WI38 (cell line): ENCODE data around the gene STMN1.
A peak's percentile ranks its signal among the peaks of the same experiment; 100 is the strongest.

ENCODE experiments used
- H3K4me3 ChIP-seq: 2 replicates; pipeline ENCODE4 v1.5.1; 2011; ENCODE audit warnings: low read depth, mild to moderate bottlenecking, control low read depth, low read length
- CTCF ChIP-seq: IDR thresholded peaks from 2 replicates; pipeline ENCODE4 v1.5.1; 2012; ENCODE audit warnings: low read depth, mild to moderate bottlenecking, control low read depth, low read length

The STMN1 gene

GRCh38 chr1:25908161-25908560, 1.9 kb upstream of the STMN1 start:
- no peak for TF ChIP-seq CTCF
- no peak overlapping the region for H3K4me3 ChIP-seq

GRCh38 chr1:25907601-25908000, 1.4 kb upstream of the STMN1 start:
- no peak overlapping the region for H3K4me3 ChIP-seq
- no peak for TF ChIP-seq CTCF

GRCh38 chr1:25906644-25907300, 553 bp upstream of the STMN1 start:
- TF ChIP-seq CTCF, result no peak
- H3K4me3 ChIP-seq, result peak overlapping the region; percentile 77

- H3K4me3 ChIP-seq, result peak overlapping the region; percentile 77
- TF ChIP-seq CTCF, result no peak
Observed at GRCh38 chr1:25904943-25905679, 1.1 kb downstream of the STMN1 start.

- H3K4me3 ChIP-seq, result peak overlapping the region; percentile 77
Observed at GRCh38 chr1:25903986-25904385, 2.2 kb downstream of the STMN1 start.

GRCh38 chr1:25902462-25902861, 3.8 kb downstream of the STMN1 start:
- no peak for TF ChIP-seq CTCF
- H3K4me3 ChIP-seq, result no peak overlapping the region

More at GRCh38 chr1:25903986-25904385, 2.2 kb downstream of the STMN1 start:
- TF ChIP-seq CTCF, result no peak

GRCh38 chr1:25900219-25900618, 6.0 kb downstream of the STMN1 start:
- TF ChIP-seq CTCF, result no peak
- no peak overlapping the region for H3K4me3 ChIP-seq
